NCI-H1105 treated with DMSO at 0.1 percent for 48 hours (cell line): Measurements from ENCODE around the gene IGHMBP2.
"Not testable (repeated sequence)": the region's sequence is repeated elsewhere in the genome, so short reads cannot be mapped to it uniquely, and the experiment has no call there.

Source experiments
- DNase-seq: peaks from one replicate; lab custom pipeline; 2025; lab: John Stamatoyannopoulos, UW

The IGHMBP2 gene

DNA sequence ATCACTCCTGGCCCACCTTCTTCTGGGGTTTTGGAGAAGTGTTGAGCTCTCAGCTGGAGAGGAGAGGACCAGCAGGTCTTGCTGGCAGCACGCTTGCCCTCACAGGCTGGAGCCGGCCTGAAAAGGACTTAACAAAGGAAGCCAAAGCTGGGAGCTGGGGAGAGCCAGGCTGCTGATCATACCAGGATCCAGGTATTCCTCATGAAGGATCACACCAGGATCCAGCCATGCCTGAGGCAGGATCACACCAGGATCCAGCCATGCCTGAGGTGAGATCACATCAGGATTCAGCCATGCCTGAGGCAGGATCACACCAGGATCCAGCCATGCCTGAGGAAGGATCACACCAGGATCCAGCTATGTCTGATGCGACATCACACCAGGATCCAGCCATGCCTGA lies 60.1 kb downstream of the IGHMBP2 start:
- no peak for DNase-seq

DNA sequence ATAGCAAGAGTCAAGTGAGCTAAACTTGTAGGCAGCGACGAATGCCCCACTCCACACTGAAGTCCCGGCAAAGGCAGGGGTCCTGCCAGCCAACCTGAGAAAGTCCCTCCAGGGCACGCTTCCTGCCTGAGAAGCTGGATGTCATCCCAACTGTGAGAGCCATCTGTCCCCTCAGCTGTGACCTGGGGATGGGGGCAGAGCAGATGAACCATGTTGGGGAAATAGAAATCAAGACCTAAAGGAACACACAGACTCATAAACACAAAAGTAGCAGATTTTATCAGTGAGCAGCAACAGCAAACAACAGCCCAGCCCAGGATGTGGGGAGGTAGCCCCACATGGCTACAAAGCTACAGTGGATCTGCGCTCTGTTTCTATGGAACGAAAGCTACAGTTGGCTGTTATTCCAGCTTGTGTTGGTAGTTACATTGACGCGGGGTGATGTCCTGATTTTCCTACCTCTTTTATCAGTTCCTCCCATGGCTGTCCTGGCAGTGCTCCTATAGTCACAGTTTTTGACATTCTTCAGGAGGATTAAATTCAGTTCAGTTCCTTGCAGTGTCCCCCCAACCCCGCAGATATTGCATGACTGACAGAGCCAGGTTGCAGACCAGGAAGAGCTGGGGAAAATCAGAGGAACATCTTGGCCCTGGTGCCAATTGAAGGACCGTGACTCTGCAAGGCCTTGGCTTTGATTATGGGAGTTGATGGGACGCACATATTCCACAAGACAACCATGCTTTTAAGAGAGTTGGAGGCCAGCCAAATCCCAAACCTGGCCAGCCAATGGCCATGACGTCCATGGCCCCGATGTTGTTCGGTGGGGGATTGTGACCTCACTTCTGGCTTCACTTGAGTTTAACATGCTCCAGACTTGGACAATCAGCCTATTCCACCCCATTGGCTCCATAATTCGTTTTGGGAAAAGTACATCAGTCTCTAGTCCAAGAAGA lies 62.5 kb downstream of the IGHMBP2 start:
- DNase-seq: no peak

DNA sequence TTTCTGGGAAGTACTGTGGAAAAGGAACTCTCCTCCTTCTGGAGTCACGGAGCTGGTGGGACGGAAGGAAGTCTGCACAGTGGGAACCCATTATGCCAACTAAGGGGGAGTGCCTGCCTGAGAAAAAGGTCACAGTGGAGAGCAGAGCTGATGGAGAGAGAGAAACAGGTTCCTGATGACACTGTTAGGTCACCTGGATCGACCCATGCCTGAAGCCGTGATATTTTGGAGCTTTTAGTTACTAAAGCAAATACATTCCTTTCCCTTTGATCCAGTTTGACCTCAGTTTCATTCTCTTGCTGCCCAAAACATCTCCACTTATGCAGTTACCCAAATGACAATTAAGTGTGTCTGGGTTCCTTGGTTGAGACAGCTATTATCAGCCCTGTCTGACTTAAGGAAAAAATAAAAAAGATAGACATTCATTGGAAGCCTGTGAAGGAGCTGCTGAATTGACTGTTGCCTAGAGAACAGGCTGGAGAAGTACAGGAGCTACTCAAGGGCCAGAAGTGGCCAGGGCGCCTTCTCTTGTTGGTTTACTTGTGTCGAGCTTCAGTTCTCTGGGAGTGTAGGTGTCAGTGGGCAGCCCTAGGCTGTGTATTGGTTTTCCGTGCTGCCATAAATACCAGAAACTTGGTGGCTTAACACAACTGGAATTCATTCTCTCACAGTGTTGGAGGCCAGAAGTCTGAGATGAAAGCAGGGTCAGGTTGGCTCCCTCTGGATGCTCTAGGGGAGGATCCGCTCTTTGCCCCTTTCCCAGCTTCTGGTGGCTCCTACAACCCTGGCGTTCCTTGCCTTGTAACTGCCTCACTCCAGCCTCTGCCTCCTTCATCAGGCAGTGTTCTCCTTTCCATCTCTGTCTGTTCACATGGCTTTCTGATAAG lies 63.4 kb downstream of the IGHMBP2 start:
- no peak for DNase-seq

DNA sequence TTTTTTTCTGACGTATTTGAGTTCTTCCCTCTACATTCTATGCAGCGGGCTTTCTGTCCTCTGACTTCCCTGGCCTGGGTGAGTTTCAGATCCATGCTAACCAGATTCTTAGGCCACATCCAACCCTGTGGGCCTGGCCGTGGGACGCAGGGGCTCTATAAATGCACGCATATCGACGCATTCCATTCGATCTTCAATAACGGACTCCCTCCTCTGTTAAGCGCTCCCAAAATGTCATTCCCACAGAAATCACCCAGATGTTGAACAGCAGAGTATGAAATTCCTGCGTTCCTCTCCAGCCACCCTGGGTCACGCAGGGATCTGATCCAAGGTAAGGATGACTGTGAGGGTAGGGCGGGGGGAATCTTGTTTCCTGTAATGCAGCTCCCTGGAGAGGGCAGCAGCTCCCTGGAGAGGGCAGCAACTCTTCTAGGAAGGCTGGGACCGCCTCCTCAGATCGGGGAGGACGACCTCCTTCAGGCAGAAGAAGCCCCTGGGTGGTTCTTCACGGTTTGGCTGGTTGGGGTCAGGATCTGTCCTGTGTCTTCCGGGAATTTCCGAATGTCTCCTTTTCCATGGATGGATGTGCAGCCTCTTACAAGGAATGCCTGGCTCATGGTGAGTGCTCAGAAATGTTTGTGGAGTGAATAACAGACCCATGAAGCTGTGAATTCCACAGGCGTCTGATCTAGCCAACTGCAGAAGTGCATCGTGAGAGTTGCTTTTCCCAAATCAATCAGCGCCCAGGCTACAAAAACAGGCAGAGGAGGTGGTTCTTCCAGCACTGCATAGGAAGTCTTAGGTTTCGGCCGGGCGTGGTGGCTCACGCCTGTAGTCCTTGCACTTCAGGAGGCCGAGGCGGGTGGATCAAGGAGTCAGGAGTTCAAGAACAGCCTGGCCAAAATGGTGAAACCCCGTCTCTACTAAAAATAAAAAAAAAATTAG lies 64.9 kb downstream of the IGHMBP2 start:
- no peak for DNase-seq

DNA sequence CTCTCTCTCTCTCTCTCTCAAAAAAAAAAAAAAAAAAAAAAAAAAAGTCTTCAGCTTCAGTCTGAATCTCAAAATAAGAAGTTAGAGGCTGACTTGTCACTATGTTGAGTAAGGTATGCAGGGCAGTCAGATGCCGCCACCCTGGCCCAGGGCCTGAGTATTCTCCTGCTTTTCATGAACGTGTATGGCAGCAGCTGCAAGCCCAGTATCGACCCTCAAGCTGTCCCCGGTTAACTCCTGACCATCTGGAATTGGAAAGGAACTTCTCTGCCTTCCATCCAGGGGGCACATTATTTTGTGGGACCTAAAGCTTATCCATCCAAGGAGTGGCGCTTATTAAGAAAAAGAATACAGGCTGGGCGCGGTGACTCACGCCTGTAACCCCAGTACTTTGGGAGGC lies 65.7 kb downstream of the IGHMBP2 start:
- no peak for DNase-seq

DNA sequence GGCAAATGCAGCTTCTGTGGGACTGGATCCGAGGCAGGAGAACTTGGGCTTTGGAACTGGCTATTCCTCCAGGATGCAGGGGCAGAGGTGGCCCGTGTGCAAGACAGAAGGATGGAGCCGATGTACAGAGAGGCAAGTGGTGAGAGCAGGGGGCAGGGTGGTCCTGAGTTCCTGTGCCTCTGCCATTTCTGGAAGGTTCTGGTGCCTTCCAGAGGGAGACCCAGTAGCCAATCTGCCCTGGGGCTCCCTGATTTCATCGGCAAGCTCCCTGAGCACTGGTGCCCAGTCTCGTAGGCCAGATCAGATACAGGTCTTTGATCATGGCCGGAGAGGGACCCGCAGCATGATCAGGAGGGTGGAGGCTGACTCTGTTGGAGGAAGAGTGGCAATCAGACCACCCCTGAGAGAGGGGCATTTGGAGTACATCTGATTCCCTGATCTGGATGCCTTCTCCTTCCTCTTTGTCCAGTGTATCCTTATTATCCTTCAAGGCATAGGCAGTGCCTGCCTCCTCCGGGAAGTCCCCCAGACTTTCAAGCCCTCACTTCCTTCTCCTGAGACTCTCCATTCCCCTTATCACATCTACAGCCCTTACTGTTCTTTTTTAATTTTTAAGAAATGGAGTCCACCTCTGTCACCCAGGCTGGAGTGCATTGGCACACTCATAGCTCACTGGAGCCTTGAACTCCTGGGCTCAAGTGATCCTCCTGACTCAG lies 67.4 kb downstream of the IGHMBP2 start:
- no peak for DNase-seq

DNA sequence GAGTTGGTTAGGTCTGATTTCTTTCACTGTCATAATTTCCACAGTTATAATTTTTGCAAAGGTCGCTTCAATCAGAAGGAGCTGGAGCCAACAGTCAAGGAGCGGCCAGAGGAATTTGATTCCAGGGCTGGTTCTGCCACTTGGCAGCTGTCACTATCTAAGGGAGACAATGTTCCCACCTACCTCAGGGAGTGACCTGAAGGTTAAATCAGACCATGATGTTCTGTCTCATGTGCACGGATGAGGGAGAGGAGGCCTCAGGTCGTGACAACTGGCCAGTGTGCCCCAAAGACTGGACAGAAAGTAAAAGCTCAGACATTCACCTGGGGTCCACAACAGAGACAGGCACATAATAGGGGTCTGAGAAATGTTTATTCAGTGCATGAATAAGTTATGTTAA lies 69.5 kb downstream of the IGHMBP2 start:
- no peak for DNase-seq

DNA sequence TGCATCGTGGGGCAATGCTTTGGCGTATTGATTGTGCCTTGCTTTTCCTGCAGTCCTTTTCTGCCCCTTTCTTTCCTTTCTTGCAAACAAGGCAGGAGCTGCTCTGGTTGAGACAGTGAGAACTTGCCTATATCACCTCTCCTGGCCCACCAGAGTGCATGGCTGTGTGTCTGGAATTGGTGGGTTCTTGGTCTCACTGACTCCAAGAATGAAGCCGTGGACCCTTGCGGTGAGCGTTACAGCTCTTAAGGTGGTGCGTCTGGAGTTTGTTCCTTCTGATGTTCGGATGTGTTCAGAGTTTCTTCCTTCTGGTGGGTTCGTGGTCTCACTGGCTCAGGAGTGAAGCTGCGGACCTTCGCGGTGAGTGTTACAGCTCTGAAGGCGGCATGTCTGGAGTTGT lies 70.0 kb downstream of the IGHMBP2 start:
- DNase-seq: not testable (repeated sequence)

DNA sequence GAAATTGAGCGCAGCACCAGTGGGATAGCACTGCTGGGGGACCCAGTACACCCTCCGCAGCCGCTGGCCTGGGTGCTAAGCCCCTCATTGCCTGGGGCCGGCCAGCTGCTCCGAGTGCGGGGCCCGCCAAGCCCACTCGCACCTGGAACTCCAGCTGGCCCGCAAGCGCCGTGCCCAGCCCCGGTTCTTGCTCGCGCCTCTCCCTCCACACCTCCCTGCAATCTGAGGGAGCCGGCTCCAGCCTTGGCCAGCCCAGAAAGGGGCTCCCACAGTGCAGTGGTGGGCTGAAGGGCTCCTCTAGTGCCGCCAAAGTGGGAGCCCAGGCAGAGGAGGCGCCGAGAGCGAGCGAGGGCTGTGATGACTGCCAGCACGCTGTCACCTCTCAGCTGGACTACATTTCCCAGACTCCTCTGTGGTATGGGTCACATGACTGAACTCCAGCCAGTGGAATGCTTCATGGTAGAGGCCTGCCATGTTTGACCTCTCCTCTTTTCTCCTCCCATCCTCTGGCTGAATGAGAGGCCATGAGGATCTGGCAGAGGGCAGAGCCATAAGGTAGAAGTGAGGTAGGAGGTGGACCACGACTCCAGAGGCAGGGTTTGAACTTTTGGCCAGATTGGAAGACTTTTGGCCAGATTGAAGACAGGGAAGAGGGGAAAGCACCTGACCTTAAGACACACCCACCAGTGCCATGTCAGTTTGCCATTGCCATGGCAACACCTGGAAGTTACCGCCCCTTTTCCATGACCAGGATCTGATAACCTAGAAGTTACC lies 70.9 kb downstream of the IGHMBP2 start:
- DNase-seq: no peak

DNA sequence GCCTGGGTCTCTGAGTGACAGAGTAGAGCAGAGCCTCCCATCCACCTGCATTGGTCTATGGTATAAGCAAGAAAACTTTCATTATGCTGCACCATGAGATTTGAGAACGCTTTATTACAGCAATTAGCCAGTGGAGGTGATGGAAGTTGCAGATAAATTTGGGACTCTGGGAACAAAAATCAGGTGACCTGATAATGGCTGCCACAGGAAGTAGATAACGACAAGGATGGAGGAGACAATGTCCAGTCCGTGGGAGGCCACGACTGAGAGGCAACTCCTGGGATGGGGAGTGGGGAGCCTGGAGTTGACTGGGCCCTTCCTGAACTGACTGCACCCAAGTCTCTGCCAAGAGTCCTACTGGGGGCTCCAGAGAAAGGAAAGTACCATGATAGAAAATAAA lies 72.4 kb downstream of the IGHMBP2 start:
- DNase-seq: no peak

DNA sequence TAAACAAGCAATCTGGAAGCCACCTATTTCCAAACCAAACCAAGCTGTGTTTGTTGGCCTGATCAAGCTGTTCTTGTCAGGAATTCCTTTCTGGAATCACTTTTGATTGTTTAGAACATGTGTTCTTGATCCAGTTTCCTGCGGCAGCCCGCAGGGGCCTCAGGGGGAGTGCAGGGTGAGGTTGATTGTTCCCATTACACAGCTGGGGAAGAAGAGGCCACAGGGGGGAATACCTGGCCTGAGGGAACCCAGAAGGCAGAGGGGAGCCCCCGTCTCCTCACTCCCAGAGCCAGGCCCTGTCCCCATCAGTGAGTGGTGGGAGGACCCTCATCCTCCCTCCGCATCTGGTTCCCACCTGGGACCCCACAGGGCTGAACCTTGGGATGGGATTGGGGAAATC lies 72.9 kb downstream of the IGHMBP2 start:
- no peak for DNase-seq

DNA sequence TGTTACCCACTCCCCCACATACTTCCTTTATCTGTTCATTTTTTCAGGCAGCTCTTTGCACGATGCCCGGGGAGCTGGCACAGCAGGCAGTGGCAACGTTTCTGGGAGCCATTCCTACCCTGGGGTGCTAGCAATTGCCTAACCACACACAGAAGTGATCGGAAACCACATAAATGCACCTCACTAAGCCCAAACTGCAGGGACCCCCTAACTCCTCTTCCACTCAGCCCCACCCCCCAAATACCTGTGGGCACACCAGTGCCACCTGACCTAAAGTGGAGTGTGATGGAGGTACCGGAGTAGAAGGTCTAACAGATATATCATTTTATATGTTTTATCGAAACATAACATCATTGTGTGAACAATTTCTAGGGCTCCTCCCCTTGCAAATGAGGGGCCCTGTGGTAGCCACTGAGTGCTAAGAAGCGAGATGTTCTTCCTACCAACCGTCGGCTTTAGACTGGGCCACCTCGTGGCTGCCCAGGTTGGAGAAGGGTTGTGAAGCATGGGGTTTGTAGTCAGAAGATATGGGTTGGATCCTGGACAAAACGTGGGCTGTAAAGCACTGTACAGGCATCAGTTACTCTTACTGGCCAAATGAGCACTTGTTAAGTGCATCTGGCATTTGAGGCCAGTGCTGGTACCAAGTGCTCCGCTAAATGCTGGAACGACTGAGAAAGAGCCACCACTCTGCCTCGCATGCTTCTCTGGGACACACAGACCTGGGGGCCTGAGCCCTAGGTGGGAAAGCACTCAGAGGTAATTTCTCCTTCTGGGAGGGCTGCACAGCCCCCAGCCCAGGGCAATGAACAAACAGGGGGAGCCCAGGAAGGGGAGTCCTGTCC lies 74.3 kb downstream of the IGHMBP2 start:
- no peak for DNase-seq

DNA sequence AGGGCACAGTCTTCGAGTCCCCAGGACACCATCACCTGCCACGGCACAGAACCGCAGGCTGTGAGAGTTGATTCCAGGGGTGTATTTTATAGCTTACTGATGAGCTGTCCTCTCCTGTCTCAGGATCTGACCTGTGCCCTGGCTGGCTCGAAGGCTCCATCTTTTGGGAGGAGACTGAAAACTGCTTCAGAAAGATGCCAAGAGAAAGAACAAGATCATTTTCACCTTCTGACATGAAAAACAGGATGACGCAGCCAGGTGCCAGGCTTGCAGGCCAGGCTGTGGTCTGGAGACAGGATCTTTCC lies 74.9 kb downstream of the IGHMBP2 start:
- DNase-seq: no peak

DNA sequence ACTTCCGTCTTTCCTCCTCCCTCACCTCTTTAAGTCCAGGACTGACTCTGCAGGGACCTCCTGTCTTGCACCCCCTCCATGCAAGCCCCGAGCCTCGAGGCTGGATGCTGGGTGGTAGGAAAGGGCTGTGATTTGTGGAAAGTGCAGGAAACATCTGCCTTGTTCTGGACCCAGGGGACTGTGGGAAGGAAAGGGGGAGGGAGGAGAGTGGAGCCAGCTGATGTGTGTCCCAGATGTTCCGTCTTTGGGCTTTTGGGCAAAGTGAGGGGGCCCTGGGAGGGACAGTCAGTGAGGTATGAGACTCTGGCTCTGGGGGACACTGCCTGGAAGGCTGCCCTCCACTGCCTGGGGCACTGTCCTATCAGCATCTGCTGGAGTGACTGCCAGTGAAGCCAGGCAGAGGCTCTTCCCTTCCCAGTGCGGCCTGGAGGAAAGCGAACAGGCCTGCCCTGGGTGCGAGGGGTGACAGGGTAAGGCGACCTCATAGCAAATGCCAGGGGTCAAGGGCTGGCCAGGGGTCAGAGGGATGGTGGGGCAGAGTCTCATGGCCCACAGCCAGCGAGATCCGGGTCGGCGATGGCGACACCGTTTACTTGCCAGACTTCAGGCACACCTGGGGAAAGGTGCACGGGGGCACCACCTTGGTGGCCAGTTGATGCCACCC lies 75.4 kb downstream of the IGHMBP2 start:
- no peak for DNase-seq

DNA sequence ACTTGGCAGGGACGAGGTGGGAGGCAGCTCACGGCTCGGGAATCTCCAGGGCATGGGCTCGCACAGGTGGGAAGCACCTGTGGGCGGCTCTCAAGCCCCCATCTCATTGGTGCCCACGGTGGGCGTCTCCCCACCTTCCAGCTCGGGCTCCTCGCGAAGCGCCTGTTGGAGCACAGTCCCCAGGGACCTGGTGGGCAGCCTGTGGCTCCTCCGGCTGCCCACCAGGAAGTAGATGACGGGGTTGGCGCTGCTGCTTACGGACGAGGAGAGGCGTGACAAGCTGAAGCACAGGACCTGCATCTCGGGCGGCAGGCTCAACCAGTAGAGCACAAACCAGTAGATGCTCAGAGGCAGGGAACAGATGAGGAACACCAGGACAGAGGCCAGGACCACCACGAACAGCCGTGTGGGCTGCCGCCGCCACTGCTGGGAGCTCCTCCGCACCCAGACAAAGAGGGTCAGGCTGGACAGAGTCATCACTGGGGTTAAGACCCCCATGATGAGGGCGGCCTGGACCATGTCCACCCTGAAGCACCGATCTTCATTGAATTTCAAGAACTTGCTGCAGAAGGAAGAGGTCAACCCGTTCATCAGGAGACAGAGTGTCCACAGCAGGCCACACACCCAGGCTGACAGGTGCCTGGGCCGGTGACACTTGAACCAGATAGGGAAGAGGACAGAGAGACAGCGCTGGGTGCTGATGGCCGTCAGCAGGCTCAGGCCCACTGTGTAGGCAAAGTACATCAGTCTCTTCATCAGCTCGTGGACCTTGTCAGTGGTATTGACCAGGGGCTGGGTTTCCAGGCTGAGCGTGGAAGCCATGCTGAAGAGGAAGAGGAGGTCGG lies 76.5 kb downstream of the IGHMBP2 start:
- DNase-seq: no peak

DNA sequence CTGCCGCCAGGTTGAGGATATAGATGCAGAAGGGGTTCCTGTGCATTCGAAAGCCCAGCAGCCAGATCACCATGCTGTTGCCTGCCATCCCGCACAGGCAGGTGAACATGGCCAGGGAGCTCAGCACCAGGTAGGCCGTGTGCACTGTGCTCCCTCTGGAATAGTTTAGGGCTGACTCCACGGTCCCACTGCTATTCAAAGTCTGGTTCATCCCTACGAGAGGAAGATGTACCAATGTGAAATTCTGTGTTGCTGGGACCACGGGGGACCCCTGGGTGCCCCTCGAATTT lies 77.0 kb downstream of the IGHMBP2 start, which contains the start of gene MRGPRD:
Gene MRGPRD, minus strand, starts transcription at position 211 of the 290 bp plus-strand sequence. Its CDS starts 0 bp downstream, at position 211.
- DNase-seq: no peak

DNA sequence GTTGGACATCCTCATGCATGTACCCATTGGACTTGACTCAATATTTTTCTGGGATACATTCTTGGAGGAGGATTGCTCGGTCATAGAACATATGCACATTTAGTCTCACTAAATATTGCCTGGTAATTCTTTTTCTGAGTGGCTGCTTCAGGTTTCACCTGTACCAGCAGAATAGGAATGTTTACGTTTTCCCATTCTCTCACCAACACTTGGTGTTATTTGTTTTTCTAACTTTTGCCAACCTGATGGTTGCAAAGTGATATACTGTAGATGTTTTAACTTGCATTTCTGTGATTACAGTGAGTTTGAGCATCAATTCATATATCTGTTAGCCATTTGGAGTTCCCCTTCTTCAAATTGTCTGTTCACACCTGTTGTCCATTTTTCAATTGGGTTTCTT lies 78.4 kb downstream of the IGHMBP2 start:
- no peak for DNase-seq

DNA sequence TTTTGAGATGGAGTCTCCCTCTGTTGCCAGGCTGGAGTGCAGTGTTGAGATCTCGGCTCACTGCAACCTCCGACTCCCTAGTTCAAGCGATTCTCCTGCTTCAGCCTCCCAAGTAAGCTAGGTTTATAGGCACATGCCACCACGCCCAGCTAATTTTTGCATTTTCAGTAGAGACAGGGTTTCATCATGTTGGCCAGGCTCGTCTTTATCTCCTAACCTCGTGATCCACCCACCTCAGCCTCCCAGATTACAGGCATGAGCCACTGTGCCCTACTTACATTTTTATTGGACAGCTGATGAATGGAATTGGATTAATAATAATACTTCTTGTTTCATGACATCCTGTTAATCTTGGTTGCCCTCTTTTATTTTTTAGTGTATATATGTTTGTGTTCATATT lies 80.1 kb downstream of the IGHMBP2 start:
- DNase-seq: no peak
